ENCODE data around the gene ZBTB20. TPM values are rescaled to one million over a fixed set of nuclear protein-coding genes. Genes with fewer than 3 reads are reported as not detected.

Gene ZBTB20
- total and polyA plus RNA-seq, 4 donors = 3.1 to 57.4 (median 29.3) TPM

DNA sequence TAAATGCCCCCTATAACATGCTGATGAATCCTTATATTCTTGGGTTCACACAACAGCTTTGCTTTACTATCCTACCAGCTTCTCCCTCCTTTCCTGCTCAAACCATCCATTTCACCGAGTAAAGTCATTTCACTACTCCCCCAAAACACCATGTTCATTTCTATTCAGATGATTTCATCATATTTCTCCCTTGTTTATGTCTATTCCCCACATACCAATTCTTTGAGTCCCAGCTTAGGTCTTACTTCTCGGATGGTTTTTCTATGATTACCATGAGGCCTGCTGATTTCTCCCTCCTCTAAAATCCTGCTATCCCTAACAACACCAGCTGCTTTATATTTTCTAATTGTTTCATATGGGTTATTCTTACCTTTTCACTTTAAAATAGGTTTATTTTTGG is 621.8 kb downstream of the ZBTB20 start:
- no peaks in the 10 kb centered on the region for H3K4me1 ChIP-seq (ENCODE audit: control insufficient read depth, insufficient read depth, low read length)
- no peak overlapping the region for H3K4me3 ChIP-seq (ENCODE audit: low read depth, low read length)
- no peaks in the 10 kb centered on the region for H3K9me3 ChIP-seq (ENCODE audit: control insufficient read depth, insufficient read depth, low read length)
- H3K27me3 ChIP-seq (ENCODE audit: control insufficient read depth, insufficient read depth, low read length) = no peaks in the 10 kb centered on the region
- WGBS (ENCODE audit: insufficient coverage) = 88% methylated on average over 1 of the region's 2 CpGs
- DNase-seq (ENCODE audit: low read depth in 4 of 6, low spot score in 6 of 6) = no peak
- no peak overlapping the region for H3K27ac ChIP-seq (ENCODE audit: low read depth, low read length)
- H3K36me3 ChIP-seq (ENCODE audit: control insufficient read depth, insufficient read depth, low read length) = no peaks in the 10 kb centered on the region

DNA sequence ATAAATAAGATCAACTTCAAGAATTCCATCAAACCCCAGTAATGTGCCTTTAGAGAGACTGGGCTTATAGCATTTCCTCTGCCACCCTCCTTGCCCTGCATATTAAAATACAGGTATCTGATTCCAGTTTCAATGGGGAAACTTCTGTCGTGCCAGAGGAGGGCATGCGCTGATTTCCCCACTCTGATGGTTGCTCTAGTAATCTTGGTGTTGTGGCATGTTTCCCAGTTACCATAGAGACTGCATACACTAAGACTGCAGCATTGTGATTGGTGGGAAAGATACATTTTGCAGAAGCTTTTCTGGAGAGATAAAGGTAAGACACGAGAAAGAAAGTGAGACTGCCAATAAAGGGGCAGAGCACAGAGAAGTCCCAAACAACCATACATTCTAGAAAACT is 627.7 kb downstream of the ZBTB20 start:
- H3K36me3 ChIP-seq (ENCODE audit: control insufficient read depth, insufficient read depth, low read length) = no peaks in the 10 kb centered on the region
- DNase-seq (ENCODE audit: low read depth in 4 of 6, low spot score in 6 of 6) = peak; percentile 28 to 93 (median 54)
- H3K4me1 ChIP-seq (ENCODE audit: control insufficient read depth, insufficient read depth, low read length) = no peaks in the 10 kb centered on the region
- no peak overlapping the region for H3K27ac ChIP-seq (ENCODE audit: low read depth, low read length)
- no peak overlapping the region for H3K4me3 ChIP-seq (ENCODE audit: low read depth, low read length)
- H3K27me3 ChIP-seq (ENCODE audit: control insufficient read depth, insufficient read depth, low read length) = no peaks in the 10 kb centered on the region
- H3K9me3 ChIP-seq (ENCODE audit: control insufficient read depth, insufficient read depth, low read length) = no peaks in the 10 kb centered on the region
- WGBS (ENCODE audit: insufficient coverage) = 40% methylated on average over 1 of the region's 3 CpGs

DNA sequence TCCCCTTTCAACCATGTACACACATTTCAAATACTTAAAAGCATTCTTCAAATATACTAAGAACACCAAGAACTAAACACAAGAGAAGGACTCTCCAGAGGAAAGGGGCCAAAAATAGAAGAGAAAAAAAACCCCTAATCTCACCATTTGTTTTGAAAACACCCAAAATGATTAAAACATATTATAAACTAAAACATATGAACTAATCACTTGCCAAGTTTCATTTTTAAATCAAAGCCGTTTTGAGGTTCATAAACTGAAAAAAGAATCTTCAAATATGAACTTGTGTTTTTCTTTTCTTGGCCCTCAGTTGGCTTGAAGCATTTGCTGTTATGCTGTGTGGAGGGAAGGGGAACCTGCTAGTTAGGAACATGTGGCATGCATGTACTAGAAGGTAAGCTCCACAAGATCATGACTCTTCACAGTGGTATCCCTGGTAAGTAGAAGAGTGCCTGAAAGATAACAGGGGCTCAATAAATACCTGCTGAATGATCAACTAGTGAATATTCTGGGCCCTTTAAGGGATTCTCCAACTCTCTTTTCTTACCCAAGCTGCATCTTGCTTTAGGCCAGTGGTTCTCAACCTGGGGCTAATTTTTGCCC is 628.8 kb downstream of the ZBTB20 start:
- Histone ChIP-seq H3K27me3 (ENCODE audit: control insufficient read depth, insufficient read depth, low read length) (no peaks in the 10 kb centered on the region), H3K4me1 (ENCODE audit: control insufficient read depth, insufficient read depth, low read length) (no peaks in the 10 kb centered on the region), H3K27ac (ENCODE audit: low read depth, low read length) (no peak overlapping the region), H3K36me3 (ENCODE audit: control insufficient read depth, insufficient read depth, low read length) (no peaks in the 10 kb centered on the region), H3K4me3 (ENCODE audit: low read depth, low read length) (no peak overlapping the region), H3K9me3 (ENCODE audit: control insufficient read depth, insufficient read depth, low read length) (no peaks in the 10 kb centered on the region)
- no peak for DNase-seq (ENCODE audit: low read depth in 4 of 6, low spot score in 6 of 6)
- WGBS (ENCODE audit: insufficient coverage) = no CpG with 5 or more reads among the region's 1 CpG

DNA sequence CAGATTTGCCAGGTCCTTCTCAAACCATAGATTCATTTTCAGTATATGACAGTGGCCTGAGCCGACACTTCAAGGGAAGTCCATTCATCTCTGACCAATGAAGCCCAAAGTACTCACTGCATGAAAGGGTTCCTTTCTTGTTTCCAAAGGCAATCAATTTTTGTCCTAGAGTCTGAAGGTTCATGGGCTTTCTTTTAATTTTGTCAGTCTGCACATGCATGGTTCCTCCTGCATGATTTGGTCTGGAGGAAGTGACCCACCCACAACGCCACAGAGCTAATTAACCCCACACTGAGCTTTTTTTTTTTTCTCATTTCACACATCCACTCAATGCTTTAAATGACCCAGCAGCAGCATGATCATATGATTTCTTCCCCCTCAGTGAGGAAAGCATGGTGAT is 636.9 kb downstream of the ZBTB20 start:
- H3K4me1 ChIP-seq (ENCODE audit: control insufficient read depth, insufficient read depth, low read length) = no peaks in the 10 kb centered on the region
- no peaks in the 10 kb centered on the region for H3K9me3 ChIP-seq (ENCODE audit: control insufficient read depth, insufficient read depth, low read length)
- DNase-seq (ENCODE audit: low read depth in 4 of 6, low spot score in 6 of 6) = peak in 1 of 6 donors; percentile 6
- H3K4me3 ChIP-seq (ENCODE audit: low read depth, low read length) = no peak overlapping the region
- H3K27me3 ChIP-seq (ENCODE audit: control insufficient read depth, insufficient read depth, low read length) = no peaks in the 10 kb centered on the region
- no peak overlapping the region for H3K27ac ChIP-seq (ENCODE audit: low read depth, low read length)
- 29% methylated on average over 1 of the region's 2 CpGs for WGBS (ENCODE audit: insufficient coverage)
- no peaks in the 10 kb centered on the region for H3K36me3 ChIP-seq (ENCODE audit: control insufficient read depth, insufficient read depth, low read length)

DNA sequence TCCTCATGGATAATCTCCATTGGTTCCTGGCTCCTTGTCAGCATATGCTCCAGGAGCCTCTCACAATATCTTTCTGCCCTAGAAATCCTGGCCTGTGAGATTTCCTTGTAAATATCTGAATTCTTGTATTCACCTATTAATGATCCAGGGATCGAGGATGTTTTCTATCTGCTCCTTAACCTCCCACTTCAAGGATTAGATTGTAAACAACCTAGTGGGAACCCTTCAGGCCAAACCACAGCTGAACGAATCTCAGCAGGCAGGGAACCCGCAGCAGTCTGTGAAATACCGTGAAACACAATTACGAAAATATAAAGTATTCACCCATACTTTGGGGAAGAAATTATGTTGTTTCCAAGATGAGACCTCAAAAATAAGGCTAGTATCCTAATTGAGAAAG is 637.3 kb downstream of the ZBTB20 start:
- no peaks in the 10 kb centered on the region for H3K4me1 ChIP-seq (ENCODE audit: control insufficient read depth, insufficient read depth, low read length)
- WGBS (ENCODE audit: insufficient coverage) = no CpG with 5 or more reads among the region's 5 CpGs
- peak in 1 of 6 donors; percentile 10 for DNase-seq (ENCODE audit: low read depth in 4 of 6, low spot score in 6 of 6)
- H3K4me3 ChIP-seq (ENCODE audit: low read depth, low read length) = no peak overlapping the region
- no peaks in the 10 kb centered on the region for H3K27me3 ChIP-seq (ENCODE audit: control insufficient read depth, insufficient read depth, low read length)
- H3K27ac ChIP-seq (ENCODE audit: low read depth, low read length) = no peak overlapping the region
- H3K36me3 ChIP-seq (ENCODE audit: control insufficient read depth, insufficient read depth, low read length) = no peaks in the 10 kb centered on the region
- no peaks in the 10 kb centered on the region for H3K9me3 ChIP-seq (ENCODE audit: control insufficient read depth, insufficient read depth, low read length)

DNA sequence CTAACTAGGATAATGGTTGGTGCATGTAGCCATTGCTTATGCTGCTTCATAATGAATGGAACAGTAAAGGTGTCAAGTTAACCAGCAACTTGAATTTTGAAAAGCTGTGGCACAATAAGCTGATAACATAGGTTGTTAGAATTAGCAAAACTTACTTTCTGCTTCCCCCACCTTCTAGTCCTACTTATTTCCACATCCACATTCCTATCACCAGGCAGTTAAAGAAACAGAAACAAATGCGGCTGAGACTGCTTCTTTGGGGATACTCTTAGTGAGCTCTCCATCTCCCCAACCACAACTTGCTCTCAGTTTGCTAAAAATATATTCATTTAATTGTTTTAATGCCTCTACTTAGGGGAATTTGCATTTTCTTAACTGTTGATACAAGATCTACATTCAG is 638.1 kb downstream of the ZBTB20 start:
- H3K27ac ChIP-seq (ENCODE audit: low read depth, low read length) = no peak overlapping the region
- WGBS (ENCODE audit: insufficient coverage) = no CpG with 5 or more reads among the region's 1 CpG

DNA sequence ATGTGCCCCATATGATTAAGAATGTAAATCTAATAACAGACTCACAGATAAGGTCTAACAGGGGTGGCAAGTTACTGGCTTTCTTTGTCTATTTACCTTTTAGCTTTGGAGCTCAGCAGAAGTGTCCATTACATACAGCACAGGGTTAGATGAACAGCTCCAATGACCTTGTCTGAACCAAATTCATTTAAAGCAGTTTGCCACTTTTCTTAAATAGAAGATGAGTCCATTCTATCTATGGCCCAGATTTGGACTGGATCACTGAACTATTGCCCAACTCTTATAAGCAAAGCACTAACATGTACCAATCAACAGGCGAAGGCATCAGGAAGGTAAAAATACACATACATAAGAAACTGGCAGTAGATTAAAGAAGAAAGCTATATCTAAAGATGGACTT is 638.9 kb downstream of the ZBTB20 start:
- no peak overlapping the region for H3K27ac ChIP-seq (ENCODE audit: low read depth, low read length)
- WGBS (ENCODE audit: insufficient coverage) = no CpG with 5 or more reads among the region's 1 CpG
- H3K4me3 ChIP-seq (ENCODE audit: low read depth, low read length) = no peak overlapping the region
- no peak for DNase-seq (ENCODE audit: low read depth in 4 of 6, low spot score in 6 of 6)
- no peaks in the 10 kb centered on the region for H3K27me3 ChIP-seq (ENCODE audit: control insufficient read depth, insufficient read depth, low read length)
- no peaks in the 10 kb centered on the region for H3K4me1 ChIP-seq (ENCODE audit: control insufficient read depth, insufficient read depth, low read length)
- no peaks in the 10 kb centered on the region for H3K36me3 ChIP-seq (ENCODE audit: control insufficient read depth, insufficient read depth, low read length)
- H3K9me3 ChIP-seq (ENCODE audit: control insufficient read depth, insufficient read depth, low read length) = no peaks in the 10 kb centered on the region

More for the DNA sequence above, 638.1 kb downstream of the ZBTB20 start:
- Histone ChIP-seq H3K36me3 (ENCODE audit: control insufficient read depth, insufficient read depth, low read length) (no peaks in the 10 kb centered on the region), H3K4me1 (ENCODE audit: control insufficient read depth, insufficient read depth, low read length) (no peaks in the 10 kb centered on the region), H3K4me3 (ENCODE audit: low read depth, low read length) (no peak overlapping the region), H3K9me3 (ENCODE audit: control insufficient read depth, insufficient read depth, low read length) (no peaks in the 10 kb centered on the region), H3K27me3 (ENCODE audit: control insufficient read depth, insufficient read depth, low read length) (no peaks in the 10 kb centered on the region)
- DNase-seq (ENCODE audit: low read depth in 4 of 6, low spot score in 6 of 6) = no peak

DNA sequence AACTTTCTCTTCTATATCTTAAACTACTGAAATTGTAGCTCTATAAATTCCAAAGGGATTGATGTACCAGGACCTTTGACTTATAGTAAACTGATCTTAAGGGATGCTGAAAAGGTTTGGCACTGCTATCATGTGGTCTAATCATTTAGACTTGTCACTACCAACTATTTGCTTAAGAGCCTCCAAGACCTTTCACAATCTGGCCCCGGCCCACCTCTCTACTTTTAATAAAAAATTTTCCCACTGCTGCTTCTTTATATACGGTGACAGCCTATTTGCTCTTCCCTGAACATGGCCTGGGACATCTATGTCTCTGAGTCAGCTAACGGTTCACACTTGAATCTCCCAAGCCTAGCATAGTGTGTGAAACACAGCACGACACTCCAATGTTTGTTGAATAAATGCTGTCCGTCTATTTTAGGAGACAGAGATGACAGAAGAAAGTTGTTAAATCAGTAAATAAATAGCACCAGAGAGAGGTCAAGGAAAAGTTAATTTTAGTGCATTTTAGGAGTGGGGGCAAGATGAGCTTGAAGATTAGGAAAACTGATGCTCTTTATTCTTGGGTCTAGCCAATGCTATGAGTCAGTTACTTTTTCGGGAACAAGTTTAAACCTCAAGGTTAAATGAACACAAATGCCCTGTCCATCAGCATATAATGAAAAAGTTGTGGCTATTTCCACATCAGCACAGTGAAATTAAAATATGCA is 640.3 kb downstream of the ZBTB20 start:
- H3K4me1 ChIP-seq (ENCODE audit: control insufficient read depth, insufficient read depth, low read length) = no peaks in the 10 kb centered on the region
- H3K9me3 ChIP-seq (ENCODE audit: control insufficient read depth, insufficient read depth, low read length) = no peaks in the 10 kb centered on the region
- no peak for DNase-seq (ENCODE audit: low read depth in 4 of 6, low spot score in 6 of 6)
- 73% methylated on average over 3 of the region's 6 CpGs for WGBS (ENCODE audit: insufficient coverage)
- no peak overlapping the region for H3K4me3 ChIP-seq (ENCODE audit: low read depth, low read length)
- H3K27me3 ChIP-seq (ENCODE audit: control insufficient read depth, insufficient read depth, low read length) = no peaks in the 10 kb centered on the region
- no peak overlapping the region for H3K27ac ChIP-seq (ENCODE audit: low read depth, low read length)
- no peaks in the 10 kb centered on the region for H3K36me3 ChIP-seq (ENCODE audit: control insufficient read depth, insufficient read depth, low read length)

DNA sequence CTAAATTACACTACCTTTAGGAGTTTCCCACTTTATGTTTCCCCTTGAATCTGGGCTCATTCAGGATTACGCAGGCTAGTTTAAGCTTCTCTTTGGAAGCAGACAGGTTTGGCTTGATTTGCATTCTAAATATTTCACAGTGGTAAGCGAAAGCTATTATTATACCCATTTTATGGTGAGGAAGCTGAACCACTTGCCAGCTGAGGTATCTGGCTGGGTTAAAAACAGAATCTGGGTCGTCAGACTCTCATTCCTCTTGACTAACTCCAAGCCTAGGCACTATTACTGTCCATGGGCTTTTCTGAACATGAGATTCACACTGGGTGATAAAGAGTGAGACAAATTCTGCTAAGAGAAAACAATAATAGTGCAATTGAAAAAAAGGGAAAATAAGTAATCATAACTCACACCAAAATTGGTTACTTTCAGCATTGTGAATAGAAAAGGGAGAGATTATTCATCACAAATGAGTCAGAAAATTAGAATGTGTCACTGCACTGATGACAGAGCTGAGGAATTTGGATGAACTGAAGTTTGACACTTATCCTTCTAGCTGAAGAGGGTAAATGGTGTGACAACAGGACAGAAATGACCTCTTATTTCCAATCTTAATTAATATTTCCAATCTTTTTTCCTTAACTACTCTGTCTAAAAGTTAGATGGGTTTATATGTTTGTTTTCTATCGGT is 642.0 kb downstream of the ZBTB20 start:
- no peak for DNase-seq (ENCODE audit: low read depth in 4 of 6, low spot score in 6 of 6)
- Histone ChIP-seq H3K9me3 (ENCODE audit: control insufficient read depth, insufficient read depth, low read length) (no peaks in the 10 kb centered on the region), H3K4me1 (ENCODE audit: control insufficient read depth, insufficient read depth, low read length) (no peaks in the 10 kb centered on the region), H3K27me3 (ENCODE audit: control insufficient read depth, insufficient read depth, low read length) (no peaks in the 10 kb centered on the region), H3K4me3 (ENCODE audit: low read depth, low read length) (no peak overlapping the region), H3K27ac (ENCODE audit: low read depth, low read length) (no peak overlapping the region), H3K36me3 (ENCODE audit: control insufficient read depth, insufficient read depth, low read length) (no peaks in the 10 kb centered on the region)
- 100% methylated on average over 2 of the region's 4 CpGs for WGBS (ENCODE audit: insufficient coverage)

DNA sequence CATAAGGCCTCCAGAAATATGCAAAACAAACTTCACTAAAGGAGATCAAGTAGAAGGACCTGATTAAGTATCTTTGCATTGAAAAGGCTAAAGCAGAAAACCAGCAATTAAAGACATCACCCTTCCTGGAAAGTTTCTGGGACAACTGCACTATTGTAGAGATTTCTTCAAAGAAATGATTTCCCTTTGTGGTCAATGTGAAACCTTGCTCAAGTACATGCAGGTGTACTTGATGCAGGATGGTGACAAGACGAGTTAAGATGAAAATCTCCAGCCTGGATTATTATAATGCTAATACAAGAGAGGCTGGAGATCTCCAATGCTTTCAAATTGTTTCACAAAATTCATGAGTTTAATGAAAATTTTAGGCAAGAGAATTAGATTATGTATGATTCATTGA is 644.9 kb downstream of the ZBTB20 start:
- no peaks in the 10 kb centered on the region for H3K4me1 ChIP-seq (ENCODE audit: control insufficient read depth, insufficient read depth, low read length)
- H3K27ac ChIP-seq (ENCODE audit: low read depth, low read length) = no peak overlapping the region
- WGBS (ENCODE audit: insufficient coverage) = no CpG with 5 or more reads among the region's 1 CpG
- no peaks in the 10 kb centered on the region for H3K27me3 ChIP-seq (ENCODE audit: control insufficient read depth, insufficient read depth, low read length)
- no peak for DNase-seq (ENCODE audit: low read depth in 4 of 6, low spot score in 6 of 6)
- no peaks in the 10 kb centered on the region for H3K9me3 ChIP-seq (ENCODE audit: control insufficient read depth, insufficient read depth, low read length)
- H3K4me3 ChIP-seq (ENCODE audit: low read depth, low read length) = no peak overlapping the region
- no peaks in the 10 kb centered on the region for H3K36me3 ChIP-seq (ENCODE audit: control insufficient read depth, insufficient read depth, low read length)

All from spinal cord (tissue), 10 donors.